Liver (tissue), 9 donors: ENCODE results near the gene RSRC1. TPM values are rescaled to one million over a fixed set of nuclear protein-coding genes. Genes with fewer than 3 reads are reported as not detected.

ENCODE experiments used
- DNase-seq: peaks from one replicate; pipeline ENCODE4 v3.0.0-alpha.2; 2017; ENCODE audit warnings: low spot score
- H3K27ac ChIP-seq, 2 donors: one replicate each; pipeline ENCODE4 v1.7.0; 2013; ENCODE audit warnings: inconsistent platforms in 2 of 2, low read length in 2 of 2, control low read depth in 1 of 2, low read depth in 1 of 2, mild to moderate bottlenecking in 1 of 2
- H3K27me3 ChIP-seq, 4 donors: one replicate each; pipeline versions ENCODE4 v1.6.1 to v1.7.0; 2013; ENCODE audit warnings: low read length in 3 of 4, inconsistent platforms in 1 of 4, mild to moderate bottlenecking in 1 of 4, moderate library complexity in 1 of 4; ENCODE audit not compliant: control insufficient read depth in 4 of 4, insufficient read depth in 4 of 4
- H3K36me3 ChIP-seq, 4 donors: one replicate each; pipeline versions ENCODE4 v1.6.1 to v1.7.0; 2013; ENCODE audit warnings: low read length in 3 of 4, mild to moderate bottlenecking in 3 of 4, low read depth in 1 of 4, moderate library complexity in 1 of 4; ENCODE audit not compliant: control insufficient read depth in 4 of 4, insufficient read depth in 3 of 4
- H3K4me1 ChIP-seq, 4 donors: one replicate each; pipeline versions ENCODE4 v1.6.1 to v1.7.0; 2013; ENCODE audit warnings: low read length in 3 of 4, mild to moderate bottlenecking in 3 of 4, moderate library complexity in 1 of 4; ENCODE audit not compliant: control insufficient read depth in 4 of 4, insufficient read depth in 4 of 4
- H3K4me3 ChIP-seq, 3 donors: one replicate each; pipeline versions ENCODE4 v1.6.1 to v1.7.0; 2013; ENCODE audit warnings: low read length in 3 of 3, control low read depth in 1 of 3, low read depth in 1 of 3, mild to moderate bottlenecking in 1 of 3
- H3K9ac ChIP-seq, 2 donors: one replicate each; pipeline ENCODE4 v1.7.0; 2013; ENCODE audit warnings: low read length in 2 of 2, mild to moderate bottlenecking in 2 of 2, moderate library complexity in 2 of 2, control low read depth in 1 of 2, low read depth in 1 of 2
- H3K9me3 ChIP-seq, 4 donors: one replicate each; pipeline versions ENCODE4 v1.6.1 to v1.7.0; 2013; ENCODE audit warnings: low read length in 3 of 4; ENCODE audit not compliant: control insufficient read depth in 4 of 4
- ATF3 ChIP-seq: IDR thresholded peaks from 2 replicates; pipeline ENCODE4 v1.6.1; 2016; ENCODE audit warnings: antibody characterized with exemption
- CTCF ChIP-seq: fragments of 150-350 bp; IDR thresholded peaks from 2 replicates; pipeline ENCODE4 v1.5.1; 2017; ENCODE audit warnings: improper control_type of control experiment, low read depth, low read length; ENCODE audit not compliant: missing input control
- EGR1 ChIP-seq, 2 donors: IDR thresholded peaks; 2 replicates each; pipeline ENCODE4 v1.6.1; 2016 to 2018; ENCODE audit warnings: antibody characterized with exemption in 2 of 2, low read depth in 2 of 2
- FOXA1 ChIP-seq: IDR thresholded peaks from 2 replicates; pipeline ENCODE4 v1.6.1; 2016; ENCODE audit warnings: antibody characterized with exemption
- FOXA2 ChIP-seq: IDR thresholded peaks from 2 replicates; pipeline ENCODE4 v1.6.1; 2016; ENCODE audit warnings: antibody characterized with exemption
- GABPA ChIP-seq, 2 donors: IDR thresholded peaks in 1 of 2; conservative IDR thresholded peaks in 1 of 2; 2 replicates each; pipeline ENCODE4 v1.6.1; 2016; ENCODE audit warnings: antibody characterized with exemption in 2 of 2, mild to moderate bottlenecking in 1 of 2, moderate library complexity in 1 of 2
- HNF4A ChIP-seq, 2 donors: conservative IDR thresholded peaks; 2 replicates each; pipeline ENCODE4 v1.6.1; 2016; ENCODE audit warnings: antibody characterized with exemption in 2 of 2, mild to moderate bottlenecking in 2 of 2
- HNF4G ChIP-seq: IDR thresholded peaks from 2 replicates; pipeline ENCODE4 v1.6.1; 2016; ENCODE audit warnings: antibody characterized with exemption
- JUND ChIP-seq, 2 donors: IDR thresholded peaks; 2 replicates each; pipeline ENCODE4 v1.6.1; 2016; ENCODE audit warnings: antibody characterized with exemption in 2 of 2
- MAX ChIP-seq: IDR thresholded peaks from 2 replicates; pipeline ENCODE4 v1.6.1; 2016; ENCODE audit warnings: antibody characterized with exemption
- NR2F2 ChIP-seq: IDR thresholded peaks from 2 replicates; pipeline ENCODE4 v1.6.1; 2016; ENCODE audit warnings: antibody characterized with exemption
- RAD21 ChIP-seq, 2 donors: IDR thresholded peaks; 2 replicates each; pipeline ENCODE4 v1.6.1; 2016; ENCODE audit warnings: antibody characterized with exemption in 2 of 2, mild to moderate bottlenecking in 2 of 2
- SP1 ChIP-seq: IDR thresholded peaks from 2 replicates; pipeline ENCODE4 v1.6.1; 2018; ENCODE audit warnings: antibody characterized with exemption, mild to moderate bottlenecking
- TAF1 ChIP-seq: conservative IDR thresholded peaks from 2 replicates; pipeline ENCODE4 v1.6.1; 2016; ENCODE audit warnings: antibody characterized with exemption, mild to moderate bottlenecking
- YY1 ChIP-seq: IDR thresholded peaks from 2 replicates; pipeline ENCODE4 v1.6.1; 2016; ENCODE audit warnings: antibody characterized with exemption, mild to moderate bottlenecking
- ZBTB33 ChIP-seq: IDR thresholded peaks from 2 replicates; pipeline ENCODE4 v1.6.1; 2016; ENCODE audit warnings: antibody characterized with exemption
- WGBS: extraction: QIAGEN DNeasy Blood & Tissue Kit; methylation state at CpG from one replicate; pipeline ENCODE4 v1.1.7; 2013; 5-methylcytosine and 5-hydroxymethylcytosine counted together
- polyA plus RNA-seq, 2 donors: library from polyadenylated mRNA; stranded (reverse) in 1 of 2; unstranded in 1 of 2; fragments of 200-250 nt in 1 of 2; fragments of >200 nt in 1 of 2; fragmentation: Nextera tagmentation in 1 of 2; extraction: Ambion mirVana in 1 of 2; gene quantifications; one replicate each; pipeline versions ENCODE4 v1.2.1 to v1.2.3, GENCODE V29; 2013 to 2015
- total RNA-seq, 2 donors: library from RNA; depleted of rRNA; stranded (reverse); fragments of >200 nt; gene quantifications; one replicate each; pipeline ENCODE4 v1.2.3, GENCODE V29; 2014
- donor health status: healthy.
- donor health status: healthy.
- donor health status: healthy.
- donor health status: healthy.
- donor health status: healthy.

RSRC1 gene
- total and polyA plus RNA-seq, 4 donors, result 7.2 to 30.3 (median 20.7) TPM

DNA sequence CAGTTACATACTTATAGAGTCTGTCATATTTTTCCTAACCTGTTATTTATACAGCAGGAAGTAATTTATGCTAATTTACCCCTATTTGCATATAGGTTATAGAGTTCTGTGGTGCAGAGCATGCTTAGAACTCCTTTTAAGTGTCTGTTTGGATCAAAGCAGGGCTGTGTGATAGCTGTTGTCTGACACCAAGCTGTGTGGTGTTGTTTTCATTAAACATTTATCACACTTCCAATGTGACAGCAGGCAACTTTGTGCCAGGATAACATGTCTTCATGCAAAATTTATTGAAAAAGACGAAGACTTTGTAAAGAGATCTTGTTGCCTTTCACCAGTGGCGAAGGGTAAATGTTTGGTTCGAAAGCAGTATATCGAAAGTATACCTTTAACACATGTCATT lies 100.2 kb downstream of the RSRC1 start:
- Histone ChIP-seq H3K4me1 (no peaks in the 10 kb centered on the region), H3K27me3 (no peaks in the 10 kb centered on the region), H3K27ac (no peak overlapping the region), H3K9ac (no peak overlapping the region), H3K36me3 (no peaks in the 10 kb centered on the region), H3K9me3 (no peaks in the 10 kb centered on the region), H3K4me3 (no peak overlapping the region)
- WGBS, result 98% methylated on average over 4 of the region's 4 CpGs
- TF ChIP-seq ATF3, result no peak
- no peak for TF ChIP-seq YY1
- TF ChIP-seq JUND (IDR thresholded peaks at IDR 0.05), result no peak
- TF ChIP-seq FOXA2, result no peak
- TF ChIP-seq RAD21 (IDR thresholded peaks at IDR 0.05), result no peak
- TF ChIP-seq FOXA1, result no peak
- no peak for TF ChIP-seq HNF4G
- no peak for DNase-seq

- no peaks in the 10 kb centered on the region for H3K27me3 ChIP-seq
- TF ChIP-seq HNF4A (conservative IDR thresholded peaks at IDR 0.05), result no peak
- no peak for TF ChIP-seq SP1
- H3K9ac ChIP-seq, result no peak overlapping the region
- no peaks in the 10 kb centered on the region for H3K4me1 ChIP-seq
- H3K36me3 ChIP-seq, result no peaks in the 10 kb centered on the region
- H3K4me3 ChIP-seq, result no peak overlapping the region
- H3K27ac ChIP-seq, result no peak overlapping the region
- no peak for DNase-seq
- no peaks in the 10 kb centered on the region for H3K9me3 ChIP-seq
These were observed 103.6 kb downstream of the RSRC1 start for GRCh38 chr3:158213461-158213860.

GRCh38 chr3:158217992-158218391 lies 108.1 kb downstream of the RSRC1 start:
- no peak overlapping the region for H3K4me3 ChIP-seq
- H3K4me1 ChIP-seq, result no peaks in the 10 kb centered on the region
- H3K9me3 ChIP-seq, result no peaks in the 10 kb centered on the region
- peaks cover 0 to 2% (median 0%) of the 10 kb centered on the region in 4 donors for H3K36me3 ChIP-seq
- 93% methylated on average over 3 of the region's 3 CpGs for WGBS
- H3K27ac ChIP-seq, result no peak overlapping the region
- H3K27me3 ChIP-seq, result no peaks in the 10 kb centered on the region
- no peak overlapping the region for H3K9ac ChIP-seq
- no peak for DNase-seq
- TF ChIP-seq RAD21 (IDR thresholded peaks at IDR 0.05), result no peak
- no peak for TF ChIP-seq YY1
- no peak for TF ChIP-seq FOXA2
- no peak for TF ChIP-seq GABPA (IDR thresholded peaks at IDR 0.05 in 1 of 2, conservative IDR thresholded peaks at IDR 0.05 in 1 of 2)
- no peak for TF ChIP-seq ATF3
- TF ChIP-seq ZBTB33, result no peak
- TF ChIP-seq JUND (IDR thresholded peaks at IDR 0.05), result no peak
- no peak for TF ChIP-seq HNF4G
- TF ChIP-seq CTCF, result no peak
- no peak for TF ChIP-seq EGR1 (IDR thresholded peaks at IDR 0.05; ENCODE audit: low read depth in 2 of 2)
- TF ChIP-seq TAF1, result no peak
- TF ChIP-seq MAX, result no peak
- no peak for TF ChIP-seq NR2F2
